ENCODE measurements around the gene MAPKBP1.
A peak's percentile ranks its signal among the peaks of the same experiment; 100 is the strongest.

Gene MAPKBP1

GRCh38 chr15:41852736-41853590 is 78.7 kb downstream of the MAPKBP1 start:
- DNase-seq = no peak

- no peak for DNase-seq
Observed at GRCh38 chr15:41853831-41854230, 79.5 kb downstream of the MAPKBP1 start.

- no peak for DNase-seq
Observed at GRCh38 chr15:41854443-41854842, 80.2 kb downstream of the MAPKBP1 start.

DNA sequence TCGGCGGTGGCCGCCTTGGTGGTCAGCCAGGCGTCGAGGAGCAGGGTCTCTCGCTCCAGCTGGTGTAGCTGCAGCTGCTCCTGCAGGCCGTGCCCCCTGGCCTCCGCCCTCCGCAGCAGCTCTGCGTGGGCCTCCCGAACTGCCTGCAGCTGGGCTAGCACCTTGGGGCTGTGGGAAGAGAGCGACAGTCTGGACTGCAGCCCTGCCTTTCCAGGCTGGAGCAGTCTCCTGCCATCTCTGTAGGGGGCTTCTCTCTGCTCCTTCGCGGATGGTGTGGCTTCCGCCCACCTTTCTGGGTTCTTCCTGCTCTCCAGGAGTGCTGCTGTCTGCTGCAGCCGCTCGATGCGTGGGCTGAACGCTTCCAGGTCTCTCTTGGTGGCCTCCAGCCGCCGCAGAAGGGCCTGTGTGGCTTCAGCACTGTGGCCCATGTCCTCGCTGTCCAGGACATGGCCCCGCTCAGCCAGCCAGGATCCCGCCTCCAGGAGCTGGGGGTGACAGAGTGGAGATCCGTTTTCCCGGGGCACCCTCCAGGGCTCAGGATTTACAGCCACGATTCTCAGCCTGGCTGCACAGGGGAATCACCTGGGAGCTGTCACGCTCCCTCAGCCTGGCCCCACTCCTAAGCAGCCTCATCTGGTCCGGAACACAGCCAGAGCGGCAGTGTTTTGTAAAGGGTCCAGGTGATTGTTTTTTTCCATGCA is 81.1 kb downstream of the MAPKBP1 start:
- DNase-seq = no peak

GRCh38 chr15:41856262-41856661 is 82.0 kb downstream of the MAPKBP1 start:
- DNase-seq = no peak

DNA sequence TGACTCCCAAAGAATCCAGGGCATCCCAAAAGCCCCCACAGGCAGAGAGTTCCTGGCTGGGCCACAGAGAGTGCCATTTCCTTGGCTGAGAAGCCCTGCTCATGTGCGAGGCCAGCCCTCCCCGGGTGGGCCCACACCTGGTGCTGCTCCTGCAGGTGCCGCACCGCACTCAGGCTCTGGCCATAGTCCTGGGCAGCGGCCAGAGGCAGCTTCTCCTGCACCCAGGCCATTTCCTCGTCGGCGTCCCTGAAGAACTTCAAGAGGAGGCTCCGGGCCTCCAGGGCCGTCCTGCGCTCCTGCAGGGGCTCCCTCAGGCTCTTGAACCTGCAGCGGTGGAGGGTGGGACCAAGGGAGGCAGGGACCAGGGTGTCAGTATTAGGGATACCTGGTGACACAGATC is 82.4 kb downstream of the MAPKBP1 start:
- no peak for DNase-seq

GRCh38 chr15:41857316-41857715 is 83.0 kb downstream of the MAPKBP1 start:
- DNase-seq = no peak

- DNase-seq = no peak
Observed at GRCh38 chr15:41858756-41859155, 84.5 kb downstream of the MAPKBP1 start.

DNA sequence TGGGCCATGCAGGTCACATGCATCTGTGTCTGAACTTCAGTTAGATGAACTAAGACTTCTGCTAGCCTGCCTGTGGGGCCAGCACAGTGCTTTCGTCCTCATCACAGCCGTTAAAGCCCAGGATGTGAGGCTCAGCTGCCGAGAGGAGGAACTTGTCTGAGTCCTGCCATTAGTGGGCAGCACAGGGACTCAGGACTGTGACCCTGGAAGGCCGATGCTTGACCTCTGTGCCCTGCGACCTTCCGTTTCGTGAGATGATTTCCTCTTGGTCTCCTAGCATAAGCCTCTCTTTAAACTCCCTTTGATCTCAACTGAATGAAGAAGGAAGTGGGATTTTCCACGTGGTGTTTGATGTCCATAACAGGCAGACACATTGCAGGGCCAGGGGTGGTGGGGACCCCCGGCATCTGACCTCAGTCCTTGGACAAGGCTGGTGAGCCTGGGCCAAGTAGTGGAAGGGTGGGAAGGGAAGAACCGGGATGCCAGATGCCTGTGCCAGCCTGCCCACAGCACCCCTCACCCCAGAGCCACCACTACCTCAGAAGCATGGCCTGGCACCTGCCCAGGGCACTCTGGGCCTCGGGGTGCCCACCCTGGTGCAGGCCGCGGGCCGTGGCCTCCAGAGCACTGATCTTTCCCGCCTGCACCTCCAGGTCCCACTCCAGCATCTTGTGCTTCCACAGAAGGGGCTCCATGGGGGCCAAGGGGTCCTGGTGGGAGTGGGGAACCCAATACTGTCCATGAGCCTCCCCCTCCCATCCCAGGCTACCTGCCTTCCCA is 86.0 kb downstream of the MAPKBP1 start:
- DNase-seq = no peak

- no peak for DNase-seq
Observed at GRCh38 chr15:41861736-41862356, 87.6 kb downstream of the MAPKBP1 start.

GRCh38 chr15:41862515-41863116 is 88.3 kb downstream of the MAPKBP1 start:
- no peak for DNase-seq

GRCh38 chr15:41865490-41866055 is 91.3 kb downstream of the MAPKBP1 start:
- no peak for DNase-seq

DNA sequence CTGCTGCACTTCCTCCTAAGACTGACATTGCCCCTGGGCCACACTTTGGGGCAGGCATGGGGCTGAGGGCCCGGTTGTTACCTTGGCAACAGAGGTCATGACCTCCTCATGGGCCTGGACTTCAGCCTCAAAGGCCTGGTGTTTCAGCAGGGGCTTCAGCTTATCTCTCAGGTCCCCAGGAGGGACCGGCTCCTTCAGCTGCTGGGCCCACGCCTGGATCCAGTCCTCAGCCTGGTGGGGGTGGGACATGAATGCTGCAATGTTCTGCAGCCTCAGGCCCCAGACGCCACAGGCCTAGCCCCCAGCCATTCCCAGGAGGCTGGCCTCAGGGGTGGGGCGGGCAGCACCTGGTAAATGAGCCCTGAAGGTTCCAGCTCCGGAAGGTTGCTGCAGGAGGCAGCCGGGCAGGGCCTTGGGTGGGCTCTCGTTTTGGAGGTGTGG is 92.0 kb downstream of the MAPKBP1 start:
- DNase-seq = no peak

DNA sequence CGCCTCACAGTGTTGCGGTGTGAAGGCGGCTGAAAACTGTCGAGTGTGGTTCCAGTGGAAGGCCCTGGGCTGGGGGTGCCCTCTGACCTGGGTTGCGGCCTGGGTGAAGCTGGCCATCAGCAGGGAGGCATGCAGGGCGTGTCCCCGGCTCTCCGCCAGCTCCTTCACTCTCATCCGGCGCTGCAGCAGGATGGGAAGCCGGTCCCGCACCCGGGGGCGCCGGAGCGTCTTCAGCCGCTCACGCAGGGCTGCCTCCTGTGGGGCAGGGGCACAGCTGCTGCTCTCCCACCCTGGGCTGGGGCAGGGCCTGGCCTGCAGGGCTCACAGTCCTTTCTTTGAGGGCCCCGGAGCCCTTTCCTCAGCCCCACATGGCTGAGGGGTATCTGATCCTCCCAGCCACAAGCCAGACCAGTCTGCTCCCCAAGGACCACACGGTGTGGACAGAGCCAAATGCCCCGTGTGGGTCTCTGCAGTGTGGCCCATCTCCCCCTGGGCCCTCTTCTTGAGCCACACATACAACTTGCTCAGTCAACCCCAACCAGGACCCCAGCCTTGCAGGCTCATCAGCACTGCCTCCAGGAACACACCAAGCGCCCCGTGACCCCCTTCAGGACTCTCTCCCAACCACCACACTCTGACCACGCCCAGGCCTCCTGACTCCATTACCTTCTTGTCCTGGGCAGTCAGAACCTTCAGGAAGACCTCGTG is 92.7 kb downstream of the MAPKBP1 start:
- DNase-seq = no peak

- DNase-seq = no peak
Observed at GRCh38 chr15:41868321-41868720, 94.0 kb downstream of the MAPKBP1 start.

GRCh38 chr15:41869770-41870688 is 95.7 kb downstream of the MAPKBP1 start:
- DNase-seq = no peak

GRCh38 chr15:41870689-41871081 is 96.4 kb downstream of the MAPKBP1 start:
- DNase-seq = peak; percentile 79

DNA sequence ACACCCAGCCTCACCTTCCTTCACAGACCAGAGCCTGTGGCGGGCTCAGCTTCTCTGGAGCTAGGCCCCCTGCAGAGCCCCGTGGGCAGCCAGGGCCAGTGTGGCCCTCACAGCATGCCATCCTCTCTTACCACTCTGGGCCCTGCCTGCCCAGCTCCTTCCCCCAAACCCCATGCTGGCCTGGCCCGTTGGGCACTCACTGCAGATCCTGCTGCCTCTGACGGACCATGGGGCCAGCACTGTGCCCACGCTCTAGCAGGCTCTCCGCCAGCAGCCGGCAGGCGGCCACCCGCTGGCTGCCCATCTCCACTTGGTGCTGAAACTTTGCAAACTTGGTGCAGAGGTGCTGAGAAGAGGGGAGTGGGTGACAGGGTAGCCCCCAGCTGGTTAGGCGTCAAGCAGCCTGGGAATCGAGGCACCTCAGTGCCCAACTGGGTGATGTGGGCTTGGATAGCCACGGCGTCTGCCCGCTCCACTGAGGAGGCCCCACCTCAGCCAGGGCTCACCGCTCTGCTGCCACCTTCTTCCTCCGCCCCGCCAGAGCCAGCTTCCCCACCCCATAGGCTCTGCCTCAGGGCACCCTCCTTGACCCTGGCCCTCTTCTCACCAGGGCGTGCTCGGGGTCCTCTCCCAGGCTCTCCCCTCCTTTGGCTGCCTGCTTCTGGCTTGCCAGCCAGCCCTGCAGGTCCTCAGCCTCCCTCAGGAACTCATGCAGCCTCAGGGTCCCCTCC is 97.1 kb downstream of the MAPKBP1 start:
- no peak for DNase-seq

DNA sequence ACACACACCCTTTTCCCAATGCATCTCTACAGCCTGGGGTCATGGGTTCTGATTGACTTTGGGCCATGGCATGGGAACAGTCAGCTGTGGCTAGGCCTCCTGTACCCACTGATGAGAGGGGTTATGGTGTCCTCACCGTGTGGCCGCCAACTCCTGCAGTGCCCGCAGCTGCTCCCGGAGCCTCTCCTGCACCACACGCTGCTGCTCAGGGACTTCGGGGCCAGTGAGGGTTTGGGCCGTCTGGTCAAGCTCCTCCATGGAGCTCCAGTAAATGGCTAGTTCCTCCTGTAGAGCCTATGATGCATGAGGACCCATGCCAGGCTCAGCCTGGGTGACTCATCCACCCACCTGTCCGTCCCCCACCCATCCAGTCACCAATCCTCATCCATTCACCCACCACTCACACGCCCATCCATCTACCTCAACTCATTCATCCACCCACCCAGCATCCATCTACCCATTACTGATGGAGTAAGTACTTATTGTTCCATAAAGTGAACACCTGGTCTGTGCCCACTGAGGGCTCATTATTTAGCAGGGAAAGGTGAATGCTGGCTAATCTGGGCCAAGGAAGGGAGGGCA is 98.0 kb downstream of the MAPKBP1 start:
- DNase-seq = no peak
